ENCODE data around the gene SHBG.

Gene SHBG

DNA sequence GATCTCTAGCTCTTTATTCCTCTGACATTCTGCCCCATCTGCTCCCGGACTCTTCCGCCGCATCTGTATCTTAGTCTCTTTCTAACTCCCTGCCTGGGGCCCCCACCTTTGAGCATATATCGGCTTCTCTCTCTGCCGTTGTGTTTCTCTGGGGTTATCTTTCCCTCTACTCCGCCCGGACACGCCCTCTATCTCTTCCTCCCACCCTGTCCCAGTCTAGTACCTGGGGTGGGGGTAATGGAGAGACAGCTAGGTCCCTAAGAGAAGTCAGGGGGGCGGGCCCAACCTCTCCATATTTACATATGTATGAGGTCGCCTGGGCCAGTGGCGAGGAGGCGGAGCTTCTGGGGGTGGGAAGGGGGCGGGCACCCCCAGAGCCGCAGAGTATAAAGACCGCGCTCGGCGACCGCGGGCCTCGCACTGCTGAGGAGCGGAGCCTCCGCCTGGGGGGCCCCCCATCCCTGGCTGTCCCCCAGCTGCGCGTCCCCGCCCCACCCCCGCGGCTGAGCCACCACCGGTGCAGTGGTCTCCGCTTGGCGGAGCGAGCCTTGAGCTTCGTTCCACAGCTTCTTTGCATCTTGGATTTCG, 20.7 kb downstream of the SHBG start, which contains the start of gene ATP1B2:
ATP1B2 (plus strand) TSS at position 418 of the 588 bp plus-strand sequence. CDS start 593 bp downstream, outside the sequence.
- DNase-seq = peak; percentile 51

DNA sequence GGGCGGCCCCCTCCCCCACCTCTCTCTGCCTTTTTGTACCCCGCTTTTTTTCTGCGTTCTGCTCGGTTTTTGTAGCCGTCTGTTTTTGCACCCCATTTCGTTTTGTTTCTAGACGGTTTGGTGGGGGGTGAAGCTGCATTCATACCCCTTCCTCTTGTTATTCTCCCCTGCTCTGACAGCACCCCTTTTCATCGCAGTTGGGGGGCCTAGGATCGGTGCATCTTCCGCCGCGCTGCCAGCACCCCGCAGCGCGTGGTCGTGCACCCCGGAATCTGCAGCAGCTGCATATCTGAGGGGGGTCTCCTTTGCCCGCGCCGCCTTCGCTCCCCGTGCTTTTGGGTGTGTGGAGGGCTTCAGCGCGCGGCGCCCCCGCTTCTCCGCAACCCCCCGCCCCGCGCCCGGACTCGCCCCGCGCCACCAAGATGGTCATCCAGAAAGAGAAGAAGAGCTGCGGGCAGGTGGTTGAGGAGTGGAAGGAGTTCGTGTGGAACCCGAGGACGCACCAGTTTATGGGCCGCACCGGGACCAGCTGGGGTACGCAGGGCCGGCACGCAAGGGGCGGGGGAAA, 21.2 kb downstream of the SHBG start:
- DNase-seq = no peak

DNA sequence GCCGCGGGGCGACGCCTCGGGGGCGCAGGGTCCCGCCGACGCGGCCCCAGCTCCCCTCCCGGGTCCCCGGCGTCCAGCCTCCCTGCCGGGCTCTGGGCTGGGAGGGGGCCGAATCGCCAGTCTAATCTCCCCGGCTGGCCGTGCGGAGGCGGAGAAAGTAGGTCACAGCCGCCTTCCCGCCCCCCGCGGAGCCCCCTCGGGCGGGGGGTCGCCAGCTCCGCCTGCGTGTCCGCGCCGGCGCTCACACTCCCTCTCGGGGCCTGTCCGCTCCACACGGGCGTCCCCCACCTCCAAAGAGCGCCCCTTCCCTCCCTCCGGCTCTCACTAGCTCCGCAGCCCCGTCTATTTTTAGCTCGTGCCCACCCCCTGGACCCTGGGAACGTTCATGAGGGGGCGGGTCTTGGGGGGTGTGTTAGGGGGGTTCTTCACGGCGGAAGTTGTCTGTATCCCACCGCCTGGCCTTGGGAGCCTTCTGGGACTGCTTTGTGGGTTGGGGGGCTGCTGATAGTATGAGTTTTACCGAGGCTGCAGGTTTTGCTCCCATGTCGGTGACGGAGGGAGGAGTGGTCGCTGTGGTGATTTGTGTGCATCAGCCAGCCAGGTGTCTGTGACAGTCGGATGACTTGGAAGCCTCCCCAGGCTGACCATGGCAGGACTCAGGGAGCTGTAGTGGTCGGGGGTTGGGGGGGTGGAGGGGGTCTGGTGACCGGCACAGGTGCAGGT, 21.9 kb downstream of the SHBG start:
- DNase-seq = no peak

- no peak for DNase-seq
Measured at GRCh38 chr17:7652388-7653356, 22.7 kb downstream of the SHBG start.

- DNase-seq = no peak
Measured at GRCh38 chr17:7654832-7655540, 25.1 kb downstream of the SHBG start.

GRCh38 chr17:7655541-7655840, 25.6 kb downstream of the SHBG start:
- no peak for DNase-seq

DNA sequence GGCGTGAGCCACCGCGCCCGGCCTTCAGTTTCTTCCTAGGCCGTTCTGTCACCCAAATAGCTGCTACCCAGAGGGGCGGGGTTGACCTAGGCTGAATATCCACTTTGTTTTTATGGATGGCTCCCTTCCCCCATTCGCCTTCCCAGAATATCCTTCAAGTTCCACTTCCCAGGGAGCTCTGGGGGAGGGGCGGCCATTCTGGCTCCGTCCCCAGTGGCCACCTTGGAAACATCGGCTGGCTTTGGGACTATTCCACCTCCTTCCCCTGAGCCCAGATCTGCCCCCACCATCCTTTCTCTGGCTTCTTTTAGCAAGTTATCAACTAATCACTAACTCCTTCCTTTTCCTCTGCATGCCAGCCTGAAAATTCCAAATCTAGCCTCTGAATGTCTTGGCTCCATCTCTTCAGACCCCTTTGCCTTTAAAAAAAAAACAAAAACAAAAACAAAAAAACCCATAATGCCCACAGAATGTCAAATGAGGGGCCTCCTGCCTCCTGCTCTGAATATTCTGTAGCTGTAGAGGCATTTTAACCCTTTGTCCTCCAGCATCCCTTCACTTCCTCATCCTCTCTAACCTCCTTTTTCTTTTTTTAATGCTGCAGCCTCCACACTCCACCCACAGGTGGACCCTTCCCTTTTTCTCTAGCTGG, 27.1 kb downstream of the SHBG start:
- DNase-seq = no peak

- DNase-seq = no peak
Measured at GRCh38 chr17:7667656-7668406, 37.9 kb downstream of the SHBG start.

GRCh38 chr17:7668482-7668881, 38.5 kb downstream of the SHBG start:
- no peak for DNase-seq

DNA sequence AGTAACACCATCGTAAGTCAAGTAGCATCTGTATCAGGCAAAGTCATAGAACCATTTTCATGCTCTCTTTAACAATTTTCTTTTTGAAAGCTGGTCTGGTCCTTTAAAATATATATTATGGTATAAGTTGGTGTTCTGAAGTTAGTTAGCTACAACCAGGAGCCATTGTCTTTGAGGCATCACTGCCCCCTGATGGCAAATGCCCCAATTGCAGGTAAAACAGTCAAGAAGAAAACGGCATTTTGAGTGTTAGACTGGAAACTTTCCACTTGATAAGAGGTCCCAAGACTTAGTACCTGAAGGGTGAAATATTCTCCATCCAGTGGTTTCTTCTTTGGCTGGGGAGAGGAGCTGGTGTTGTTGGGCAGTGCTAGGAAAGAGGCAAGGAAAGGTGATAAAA, 43.3 kb downstream of the SHBG start:
- no peak for DNase-seq

GRCh38 chr17:7674934-7675333, 45.0 kb downstream of the SHBG start:
- no peak for DNase-seq

- no peak for DNase-seq
Measured at GRCh38 chr17:7676533-7676932, 46.6 kb downstream of the SHBG start.

GRCh38 chr17:7677388-7678067, 47.6 kb downstream of the SHBG start:
- no peak for DNase-seq
